ENCODE data around the gene ZNF697. TPM values are rescaled to one million over a fixed set of nuclear protein-coding genes. Genes with fewer than 3 reads are reported as not detected.
"Not testable (repeated sequence)": the region's sequence is repeated elsewhere in the genome, so short reads cannot be mapped to it uniquely, and the experiment has no call there.

The ZNF697 gene
- total RNA-seq, 1 donor from 2014 or later: 8.3 TPM

DNA sequence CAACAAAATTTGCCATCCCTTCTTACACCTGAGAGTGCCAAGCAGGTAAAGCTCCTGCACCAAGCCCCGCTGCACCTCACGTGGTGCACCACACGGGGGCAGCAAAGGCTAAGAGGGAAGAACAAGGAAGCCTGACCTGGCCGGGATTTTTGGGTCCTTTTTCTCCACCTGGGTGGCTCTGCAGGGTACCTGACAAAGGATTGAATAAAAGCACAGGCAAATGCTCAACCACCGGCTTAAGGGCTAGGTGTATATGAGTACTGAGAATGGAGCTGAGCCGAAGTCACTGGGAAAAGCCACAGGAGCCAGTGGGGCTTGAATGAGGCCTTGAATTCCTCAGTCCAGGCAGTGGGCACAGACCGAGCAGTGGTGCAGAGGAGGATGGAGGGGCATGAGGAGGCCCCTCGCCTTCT is 36.4 kb downstream of the ZNF697 start:
- H3K27me3 Mint-ChIP-seq (ENCODE audit: insufficient read depth, low read depth): peaks cover 2% of the 10 kb centered on the region
- Histone ChIP-seq H3K79me2 (ENCODE audit: low read depth) (no peaks in the 10 kb centered on the region), H3K4me3 (no peak overlapping the region), H3K4me2 (no peak overlapping the region), H3F3A (ENCODE audit: low read depth) (no peaks in the 10 kb centered on the region), H3K36me3 (no peaks in the 10 kb centered on the region), H3K9ac (no peak overlapping the region), H4K20me1 (ENCODE audit: low read depth) (no peaks in the 10 kb centered on the region), H3K27ac (no peak overlapping the region), H3K27me3 (no peaks in the 10 kb centered on the region), H3K4me1 (no peaks in the 10 kb centered on the region), H2AFZ (replicated peaks) (no peak overlapping the region), H3K9me3 (ENCODE audit: low read depth) (no peaks in the 10 kb centered on the region)
- peaks cover 2% of the 10 kb centered on the region for H3K4me1 Mint-ChIP-seq
- H3K4me3 Mint-ChIP-seq: no peak overlapping the region
- peak; percentile 84 for DNase-seq (ENCODE audit: low spot score)
- H3K27ac Mint-ChIP-seq: peak overlapping the region; percentile 76
- H3K36me3 Mint-ChIP-seq: no peaks in the 10 kb centered on the region
- H3K9me3 Mint-ChIP-seq: no peaks in the 10 kb centered on the region
- TF ChIP-seq EZH2 (IDR thresholded peaks at IDR 0.05): no peak
- TF ChIP-seq, protein P1, sequence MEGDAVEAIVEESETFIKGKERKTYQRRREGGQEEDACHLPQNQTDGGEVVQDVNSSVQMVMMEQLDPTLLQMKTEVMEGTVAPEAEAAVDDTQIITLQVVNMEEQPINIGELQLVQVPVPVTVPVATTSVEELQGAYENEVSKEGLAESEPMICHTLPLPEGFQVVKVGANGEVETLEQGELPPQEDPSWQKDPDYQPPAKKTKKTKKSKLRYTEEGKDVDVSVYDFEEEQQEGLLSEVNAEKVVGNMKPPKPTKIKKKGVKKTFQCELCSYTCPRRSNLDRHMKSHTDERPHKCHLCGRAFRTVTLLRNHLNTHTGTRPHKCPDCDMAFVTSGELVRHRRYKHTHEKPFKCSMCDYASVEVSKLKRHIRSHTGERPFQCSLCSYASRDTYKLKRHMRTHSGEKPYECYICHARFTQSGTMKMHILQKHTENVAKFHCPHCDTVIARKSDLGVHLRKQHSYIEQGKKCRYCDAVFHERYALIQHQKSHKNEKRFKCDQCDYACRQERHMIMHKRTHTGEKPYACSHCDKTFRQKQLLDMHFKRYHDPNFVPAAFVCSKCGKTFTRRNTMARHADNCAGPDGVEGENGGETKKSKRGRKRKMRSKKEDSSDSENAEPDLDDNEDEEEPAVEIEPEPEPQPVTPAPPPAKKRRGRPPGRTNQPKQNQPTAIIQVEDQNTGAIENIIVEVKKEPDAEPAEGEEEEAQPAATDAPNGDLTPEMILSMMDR (IDR thresholded peaks at IDR 0.05): peak; percentile 96
- TF ChIP-seq EZH2phosphoT487 (IDR thresholded peaks at IDR 0.05): no peak

DNA sequence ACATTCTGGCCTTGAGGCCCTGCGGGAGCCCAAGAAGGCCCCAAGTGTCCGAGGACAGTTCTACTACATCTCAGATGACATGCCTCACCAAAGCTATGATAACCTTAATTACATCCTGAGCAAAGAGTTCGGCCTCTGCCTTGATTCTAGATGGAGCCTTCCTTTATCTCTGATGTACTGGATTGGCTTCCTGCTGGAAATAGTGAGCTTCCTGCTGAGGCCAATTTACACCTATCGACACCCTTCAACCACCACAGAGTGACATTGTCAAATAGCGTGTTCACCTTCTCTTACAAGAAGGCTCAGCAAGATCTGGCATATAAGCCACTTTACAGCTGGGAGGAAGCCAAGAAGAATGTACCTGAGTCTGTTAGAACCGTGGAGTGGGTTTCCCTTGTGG is 39.2 kb downstream of the ZNF697 start:
- not testable (repeated sequence) for H3K9me3 ChIP-seq (ENCODE audit: low read depth); H3K36me3 Mint-ChIP-seq; H3K27ac ChIP-seq; H3K9ac ChIP-seq; H3F3A ChIP-seq (ENCODE audit: low read depth); H3K4me1 ChIP-seq; H3K4me1 Mint-ChIP-seq; H3K27me3 ChIP-seq; H3K9me3 Mint-ChIP-seq; H3K27me3 Mint-ChIP-seq (ENCODE audit: insufficient read depth, low read depth); H3K4me3 ChIP-seq; H2AFZ ChIP-seq (replicated peaks); H4K20me1 ChIP-seq (ENCODE audit: low read depth); H3K4me3 Mint-ChIP-seq; H3K79me2 ChIP-seq (ENCODE audit: low read depth); DNase-seq (ENCODE audit: low spot score); H3K4me2 ChIP-seq; H3K27ac Mint-ChIP-seq; H3K36me3 ChIP-seq

DNA sequence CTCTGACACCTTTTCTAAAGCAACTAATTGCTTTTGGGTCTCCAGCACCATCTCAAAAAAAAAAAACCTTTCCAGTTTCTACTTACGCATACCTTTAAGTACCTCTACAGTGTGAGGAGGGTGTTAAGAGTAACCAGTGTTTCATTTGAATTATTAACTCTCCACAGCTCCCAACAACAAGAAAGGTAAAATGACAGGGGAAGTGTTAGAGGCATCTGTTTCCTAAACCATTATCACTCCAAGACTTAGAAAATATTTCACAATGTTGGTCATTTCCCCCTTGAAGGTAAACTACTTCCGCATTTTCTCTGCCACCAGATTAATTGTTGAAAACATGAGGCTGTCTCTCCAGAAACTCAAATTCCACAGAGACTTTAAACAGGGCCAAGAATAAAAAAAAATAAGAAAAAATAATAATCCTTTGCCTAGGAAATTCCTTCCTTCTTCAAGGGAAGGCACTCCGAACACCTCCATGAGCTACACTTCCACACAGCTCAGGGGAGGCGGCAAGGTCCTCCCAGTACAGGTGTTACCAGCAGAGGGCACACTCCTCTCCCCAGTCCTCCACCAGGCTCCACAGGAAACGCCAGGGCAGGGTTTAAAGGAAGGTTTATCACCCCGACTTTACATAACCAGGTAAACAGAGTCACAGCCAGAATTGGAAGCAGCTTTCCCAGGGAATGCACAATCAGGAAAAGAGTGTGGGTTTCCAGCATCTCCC is 40.8 kb downstream of the ZNF697 start:
- not testable (repeated sequence) for H3K27ac ChIP-seq; H3F3A ChIP-seq (ENCODE audit: low read depth); H3K9me3 Mint-ChIP-seq; H3K36me3 ChIP-seq; H3K4me2 ChIP-seq; H4K20me1 ChIP-seq (ENCODE audit: low read depth); H3K27me3 Mint-ChIP-seq (ENCODE audit: insufficient read depth, low read depth); H3K9me3 ChIP-seq (ENCODE audit: low read depth); H3K4me3 ChIP-seq; H3K79me2 ChIP-seq (ENCODE audit: low read depth); H3K27ac Mint-ChIP-seq; H3K4me1 Mint-ChIP-seq; H3K9ac ChIP-seq; H2AFZ ChIP-seq (replicated peaks); H3K4me3 Mint-ChIP-seq; DNase-seq (ENCODE audit: low spot score); H3K27me3 ChIP-seq; H3K4me1 ChIP-seq; H3K36me3 Mint-ChIP-seq
- TF ChIP-seq, protein P1 (IDR thresholded peaks at IDR 0.05): peak; percentile 15

DNA sequence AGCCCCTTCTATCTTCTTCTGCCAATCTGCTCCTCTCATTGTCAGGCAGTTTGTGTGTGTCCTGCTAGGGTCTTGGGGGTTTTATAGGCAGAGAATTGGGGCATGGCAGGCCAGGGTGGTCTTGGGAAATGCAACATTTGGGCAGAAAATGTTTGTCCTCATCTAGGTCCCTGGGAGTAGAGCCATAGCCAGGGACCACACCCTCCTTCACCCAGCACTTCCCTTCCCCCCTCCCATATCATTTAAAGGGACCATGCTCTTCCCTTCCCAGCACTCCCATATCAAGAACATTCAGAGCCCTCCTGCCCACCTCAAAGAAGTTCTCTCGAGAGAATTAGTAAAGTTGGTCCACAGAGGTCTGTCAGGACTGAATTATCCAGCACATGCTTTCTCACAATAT is 41.7 kb downstream of the ZNF697 start:
- no peak overlapping the region for H3K4me3 ChIP-seq
- H3F3A ChIP-seq (ENCODE audit: low read depth): no peaks in the 10 kb centered on the region
- no peak overlapping the region for H2AFZ ChIP-seq (replicated peaks)
- H3K27ac Mint-ChIP-seq: no peak overlapping the region
- H3K27ac ChIP-seq: no peak overlapping the region
- no peaks in the 10 kb centered on the region for H3K9me3 ChIP-seq (ENCODE audit: low read depth)
- no peak overlapping the region for H3K4me2 ChIP-seq
- H3K27me3 ChIP-seq: no peaks in the 10 kb centered on the region
- no peak for DNase-seq (ENCODE audit: low spot score)
- no peaks in the 10 kb centered on the region for H4K20me1 ChIP-seq (ENCODE audit: low read depth)
- H3K4me3 Mint-ChIP-seq: no peak overlapping the region
- peaks cover 3% of the 10 kb centered on the region for H3K27me3 Mint-ChIP-seq (ENCODE audit: insufficient read depth, low read depth)
- TF ChIP-seq EZH2 (IDR thresholded peaks at IDR 0.05): no peak
- TF ChIP-seq, protein P1 (IDR thresholded peaks at IDR 0.05): no peak
- no peak for TF ChIP-seq EZH2phosphoT487 (IDR thresholded peaks at IDR 0.05)
- H3K4me1 Mint-ChIP-seq: no peaks in the 10 kb centered on the region
- H3K36me3 ChIP-seq: no peaks in the 10 kb centered on the region
- no peaks in the 10 kb centered on the region for H3K4me1 ChIP-seq
- H3K9ac ChIP-seq: no peak overlapping the region
- H3K79me2 ChIP-seq (ENCODE audit: low read depth): no peaks in the 10 kb centered on the region
- H3K36me3 Mint-ChIP-seq: no peaks in the 10 kb centered on the region
- H3K9me3 Mint-ChIP-seq: no peaks in the 10 kb centered on the region

All from neural progenitor cell (in vitro differentiated cells).